Hepatocyte (in vitro differentiated cells): ENCODE data around the gene MT1F.

Experiments used
- EZH2 ChIP-seq: fragments of 200-600 bp; sonication (generic); IDR thresholded peaks from 2 replicates; pipeline ENCODE4 v1.6.1; 2016; ENCODE audit warnings: antibody characterized with exemption, mild to moderate bottlenecking, borderline replicate concordance
- EZH2phosphoT487 ChIP-seq: fragments of 200-600 bp; sonication (generic); IDR thresholded peaks from one replicate; pipeline ENCODE4 v1.6.1; 2018; ENCODE audit warnings: antibody characterized with exemption, mild to moderate bottlenecking, low read depth, moderate library complexity; ENCODE audit not compliant: unreplicated experiment, severe bottlenecking
- TF ChIP-seq, protein P1 (sequence below): fragments of 200-600 bp; sonication (generic); IDR thresholded peaks from 2 replicates; pipeline ENCODE4 v1.5.1; 2016; ENCODE audit warnings: antibody characterized with exemption, mild to moderate bottlenecking; ENCODE audit not compliant: poor library complexity

DNA sequence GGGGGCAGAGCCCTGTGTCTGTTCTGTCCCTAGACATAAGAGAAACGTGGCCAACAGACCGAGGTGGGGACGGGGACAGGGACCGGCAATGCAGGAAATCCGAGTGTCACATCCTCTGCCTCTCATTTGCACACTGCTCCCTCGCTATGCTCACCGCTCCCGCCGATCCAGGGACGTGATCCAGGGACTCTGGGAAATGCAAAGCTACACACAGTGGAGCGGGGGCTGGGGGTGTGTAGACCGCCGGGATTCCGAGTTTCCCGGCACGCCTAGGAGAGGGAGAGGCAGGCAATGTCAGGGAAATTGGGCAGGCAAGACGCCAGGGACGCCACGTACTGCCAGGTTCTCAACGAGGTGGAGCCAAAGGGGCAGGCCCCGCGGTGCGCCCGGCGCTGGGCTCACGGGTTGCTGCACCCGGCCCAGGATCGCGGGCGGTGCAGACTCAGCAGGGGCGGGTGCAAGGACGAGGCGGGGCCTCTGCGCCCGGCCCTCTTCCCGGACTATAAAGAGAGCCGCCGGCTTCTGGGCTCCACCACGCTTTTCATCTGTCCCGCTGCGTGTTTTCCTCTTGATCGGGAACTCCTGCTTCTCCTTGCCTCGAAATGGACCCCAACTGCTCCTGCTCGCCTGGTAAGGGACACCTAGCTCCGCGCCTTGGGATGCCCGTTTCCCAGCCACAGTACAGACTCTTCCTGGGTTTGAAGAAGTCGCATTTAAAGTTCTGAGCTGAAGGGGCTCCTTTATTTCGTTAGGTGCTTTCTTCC lies 24.4 kb downstream of the MT1F start, which contains the start of gene MT1X:
- TF ChIP-seq, protein P1, sequence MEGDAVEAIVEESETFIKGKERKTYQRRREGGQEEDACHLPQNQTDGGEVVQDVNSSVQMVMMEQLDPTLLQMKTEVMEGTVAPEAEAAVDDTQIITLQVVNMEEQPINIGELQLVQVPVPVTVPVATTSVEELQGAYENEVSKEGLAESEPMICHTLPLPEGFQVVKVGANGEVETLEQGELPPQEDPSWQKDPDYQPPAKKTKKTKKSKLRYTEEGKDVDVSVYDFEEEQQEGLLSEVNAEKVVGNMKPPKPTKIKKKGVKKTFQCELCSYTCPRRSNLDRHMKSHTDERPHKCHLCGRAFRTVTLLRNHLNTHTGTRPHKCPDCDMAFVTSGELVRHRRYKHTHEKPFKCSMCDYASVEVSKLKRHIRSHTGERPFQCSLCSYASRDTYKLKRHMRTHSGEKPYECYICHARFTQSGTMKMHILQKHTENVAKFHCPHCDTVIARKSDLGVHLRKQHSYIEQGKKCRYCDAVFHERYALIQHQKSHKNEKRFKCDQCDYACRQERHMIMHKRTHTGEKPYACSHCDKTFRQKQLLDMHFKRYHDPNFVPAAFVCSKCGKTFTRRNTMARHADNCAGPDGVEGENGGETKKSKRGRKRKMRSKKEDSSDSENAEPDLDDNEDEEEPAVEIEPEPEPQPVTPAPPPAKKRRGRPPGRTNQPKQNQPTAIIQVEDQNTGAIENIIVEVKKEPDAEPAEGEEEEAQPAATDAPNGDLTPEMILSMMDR = no peak
- TF ChIP-seq EZH2phosphoT487 (no peak), EZH2 (no peak)
